Activated CD4-positive, alpha-beta T cell treated with anti-CD3 and anti-CD28 coated beads, Interleukin-10, Interleukin-2, amounts not matched to agents 100 ng/mL and 50 ng/mL, durations not matched to agents 16 hours and 8 hours (primary cell): ENCODE measurements around the gene UBASH3B.
A peak's percentile ranks its signal among the peaks of the same experiment; 100 is the strongest.
"Not testable (repeated sequence)": the region's sequence is repeated elsewhere in the genome, so short reads cannot be mapped to it uniquely, and the experiment has no call there.

Experiments used
- DNase-seq: peaks from one replicate; pipeline ENCODE4 v3.0.0-alpha.2; 2020

UBASH3B gene, protein sequence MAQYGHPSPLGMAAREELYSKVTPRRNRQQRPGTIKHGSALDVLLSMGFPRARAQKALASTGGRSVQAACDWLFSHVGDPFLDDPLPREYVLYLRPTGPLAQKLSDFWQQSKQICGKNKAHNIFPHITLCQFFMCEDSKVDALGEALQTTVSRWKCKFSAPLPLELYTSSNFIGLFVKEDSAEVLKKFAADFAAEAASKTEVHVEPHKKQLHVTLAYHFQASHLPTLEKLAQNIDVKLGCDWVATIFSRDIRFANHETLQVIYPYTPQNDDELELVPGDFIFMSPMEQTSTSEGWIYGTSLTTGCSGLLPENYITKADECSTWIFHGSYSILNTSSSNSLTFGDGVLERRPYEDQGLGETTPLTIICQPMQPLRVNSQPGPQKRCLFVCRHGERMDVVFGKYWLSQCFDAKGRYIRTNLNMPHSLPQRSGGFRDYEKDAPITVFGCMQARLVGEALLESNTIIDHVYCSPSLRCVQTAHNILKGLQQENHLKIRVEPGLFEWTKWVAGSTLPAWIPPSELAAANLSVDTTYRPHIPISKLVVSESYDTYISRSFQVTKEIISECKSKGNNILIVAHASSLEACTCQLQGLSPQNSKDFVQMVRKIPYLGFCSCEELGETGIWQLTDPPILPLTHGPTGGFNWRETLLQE

DNA sequence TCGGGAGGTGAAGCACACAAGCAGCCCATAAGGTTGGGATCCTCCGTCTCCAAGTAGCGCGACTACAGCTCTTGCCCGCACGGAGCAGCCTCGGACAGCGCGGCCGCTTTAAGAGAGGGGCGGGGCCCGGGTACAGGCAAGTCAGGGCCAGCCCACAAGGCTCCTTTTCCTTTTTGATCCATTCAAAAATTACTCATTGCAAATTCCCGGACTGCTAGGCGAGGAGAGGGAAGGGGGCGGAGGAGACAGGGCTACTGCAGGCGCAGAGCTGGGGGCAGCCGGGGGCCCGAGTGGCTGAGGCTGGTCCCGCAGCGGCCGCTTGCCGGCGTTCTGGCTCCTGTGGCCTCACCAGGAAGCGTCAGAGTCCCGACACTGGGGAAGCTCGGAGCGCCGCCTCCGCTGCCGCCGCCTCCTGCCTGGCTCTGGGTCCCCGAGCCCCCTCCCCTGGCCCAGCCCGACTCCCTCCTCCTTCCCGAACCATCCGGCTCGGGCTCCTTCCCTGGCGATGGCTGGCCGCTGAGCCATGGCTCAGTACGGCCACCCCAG is at the start of gene UBASH3B:
TSS of gene UBASH3B (plus strand) at position 196 of the 546 bp plus-strand sequence. CDS start at position 524, 328 bp downstream.
- DNase-seq = peak; percentile 77

DNA sequence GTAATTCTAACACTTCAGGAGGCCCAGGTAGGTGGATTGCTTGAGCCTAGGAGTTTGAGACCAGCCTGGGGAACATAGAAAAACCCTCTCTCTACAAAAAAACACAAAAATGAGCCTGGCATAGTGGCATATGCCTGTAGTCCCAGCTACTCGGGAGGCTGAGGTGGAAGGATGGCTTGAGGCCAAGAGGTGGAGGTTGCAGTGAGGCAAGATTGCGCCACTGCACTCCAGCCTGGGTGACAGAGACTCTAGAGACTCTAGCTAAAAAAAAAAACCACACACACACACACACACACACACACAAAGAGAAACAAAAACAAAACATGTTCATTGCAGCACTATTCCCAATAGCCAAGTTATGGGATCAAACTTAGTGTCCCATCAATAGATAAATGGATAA is 48.4 kb upstream of the UBASH3B start:
- not testable (repeated sequence) for DNase-seq

DNA sequence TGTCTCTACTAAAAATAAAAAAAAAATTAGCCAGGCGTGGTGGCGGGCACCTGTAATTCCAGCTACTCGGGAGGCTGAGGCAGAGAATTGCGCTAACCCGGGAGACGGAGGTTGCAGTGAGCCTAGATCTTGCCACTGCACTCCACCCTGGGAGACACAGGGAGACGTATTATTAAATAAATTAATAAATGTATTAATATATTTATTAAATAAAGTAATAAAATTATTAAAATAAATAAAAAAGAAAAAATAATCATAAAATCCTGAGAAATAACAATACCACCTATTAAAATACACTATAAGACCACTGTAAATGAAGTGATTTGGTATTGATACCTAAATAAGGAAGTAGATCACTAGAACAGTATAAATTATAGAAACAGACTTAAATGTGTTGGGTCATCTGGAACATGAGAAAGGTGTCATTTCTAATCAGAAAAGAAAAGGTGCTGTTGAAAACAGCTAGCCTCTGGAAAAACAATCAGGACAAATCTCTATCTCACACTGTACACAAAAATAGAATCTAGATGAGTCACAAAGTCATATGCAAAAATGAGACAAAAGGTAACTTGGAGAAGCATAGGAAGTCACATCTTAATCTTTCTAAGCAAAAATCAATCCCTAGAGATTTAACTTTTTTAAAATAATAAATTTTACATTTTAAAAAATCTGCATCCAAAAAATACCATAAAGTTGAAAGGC is 43.2 kb upstream of the UBASH3B start:
- no peak for DNase-seq

DNA sequence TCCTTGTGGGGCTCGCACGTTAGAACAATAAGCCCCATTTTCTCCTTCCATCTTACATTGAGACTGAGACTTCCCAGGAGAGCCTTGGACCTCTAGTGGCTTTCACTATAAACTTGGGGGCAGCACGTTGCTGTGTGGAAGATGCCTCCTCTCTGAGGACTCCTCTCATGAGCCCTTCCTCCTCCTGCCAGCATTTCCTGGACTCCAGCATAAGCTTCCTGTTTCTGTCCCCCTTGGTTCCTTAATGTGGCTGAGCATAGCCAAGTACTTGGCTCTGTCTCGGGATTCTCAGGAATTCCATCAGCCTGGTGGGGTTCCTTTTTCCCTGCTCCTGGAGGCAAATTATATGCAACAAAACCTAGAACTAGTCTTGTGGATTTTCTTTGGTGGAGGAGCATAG is 38.8 kb upstream of the UBASH3B start:
- no peak for DNase-seq

DNA sequence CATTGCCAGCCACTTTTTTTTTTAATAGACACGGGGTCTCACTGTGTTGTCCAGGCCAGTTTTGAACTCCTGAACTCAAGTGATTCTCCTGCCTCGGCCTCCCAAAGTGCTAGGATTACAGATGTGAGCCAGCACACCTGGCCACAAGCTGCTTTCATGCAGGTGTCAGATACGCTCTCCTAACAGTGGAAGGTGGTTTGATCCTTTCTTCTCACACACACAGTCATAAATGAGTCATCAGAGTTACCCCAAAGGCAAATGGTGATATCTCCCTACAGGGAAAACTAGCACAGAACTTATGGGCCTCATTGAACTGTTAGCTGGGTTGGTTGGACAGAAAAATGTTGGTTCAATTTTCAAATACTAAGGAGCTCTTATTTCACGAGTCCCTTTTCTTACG is 38.2 kb upstream of the UBASH3B start:
- no peak for DNase-seq

DNA sequence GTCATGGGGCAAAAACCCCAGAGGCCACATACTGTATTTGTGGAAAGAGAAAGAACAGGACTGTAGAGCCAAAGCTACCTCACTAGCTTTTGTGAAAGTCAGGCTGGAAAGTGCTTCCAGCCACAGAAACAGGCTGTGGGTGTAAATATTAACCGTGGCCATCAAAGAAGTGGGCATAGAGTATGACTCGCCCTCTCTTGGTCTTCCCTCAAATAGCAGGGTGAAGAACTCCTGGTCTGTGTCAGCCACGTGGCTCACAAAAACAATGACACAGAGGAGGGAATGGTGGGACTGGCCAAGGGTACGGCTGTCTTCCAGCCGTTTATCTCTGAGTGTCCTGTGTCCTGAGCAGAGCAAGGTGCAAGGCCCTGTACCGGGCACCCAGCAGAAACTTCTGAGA is 37.6 kb upstream of the UBASH3B start:
- no peak for DNase-seq

DNA sequence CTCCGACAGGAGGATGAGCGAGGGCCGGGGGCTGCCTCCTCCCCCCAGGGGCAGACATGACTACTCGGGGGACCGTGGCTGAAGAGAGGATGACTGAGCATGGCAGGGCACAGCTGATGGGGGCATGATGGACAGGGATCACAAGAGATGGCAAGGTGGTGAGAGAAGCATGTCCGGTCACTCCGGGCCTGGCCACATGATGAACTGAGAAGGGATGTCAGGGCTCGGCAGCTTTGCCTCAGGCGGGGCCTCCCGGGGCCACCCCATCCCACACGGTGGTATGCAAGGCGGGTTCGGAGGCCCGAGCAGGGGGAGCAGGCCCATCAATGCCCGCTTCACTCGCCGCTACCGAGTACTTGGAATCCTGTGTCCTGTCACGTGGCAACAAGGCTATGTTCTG is 36.6 kb upstream of the UBASH3B start:
- no peak for DNase-seq

DNA sequence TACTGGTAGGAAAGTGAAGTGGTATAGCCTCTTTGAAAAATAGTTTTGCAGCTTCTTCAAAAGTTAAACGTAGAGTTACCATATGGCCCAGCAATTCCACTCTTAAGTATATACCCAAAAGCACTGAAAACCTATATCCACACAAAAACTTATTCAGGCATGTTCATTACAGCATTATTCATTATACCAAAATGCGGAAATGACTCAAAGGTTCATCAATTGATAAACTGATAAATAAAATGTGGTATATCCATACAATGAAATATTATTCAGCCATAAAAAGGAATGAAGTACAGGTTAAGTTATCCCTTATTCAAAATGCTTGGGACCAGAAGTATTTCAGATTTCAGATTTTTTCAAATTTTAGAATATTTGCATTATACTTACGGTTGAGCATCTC is 35.8 kb upstream of the UBASH3B start:
- DNase-seq = no peak

DNA sequence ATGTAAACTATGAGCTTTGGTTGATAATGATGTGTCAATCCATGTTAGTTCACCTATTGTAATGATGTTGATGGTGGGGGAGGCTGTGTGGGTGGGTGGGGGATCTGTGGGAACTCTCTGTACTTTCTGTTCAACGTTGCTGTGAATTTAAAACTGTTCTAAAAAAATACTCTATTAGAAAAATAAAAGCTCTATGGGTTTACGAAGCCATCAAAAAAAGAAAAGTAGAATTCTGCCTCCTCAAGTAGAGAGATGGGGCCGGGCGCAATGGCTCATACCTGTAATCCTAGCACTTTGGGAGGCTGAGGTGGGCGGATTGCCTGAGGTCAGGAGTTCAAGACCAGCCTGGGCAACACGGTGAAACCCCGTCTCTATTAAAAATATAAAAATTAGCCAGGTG is 30.0 kb upstream of the UBASH3B start:
- DNase-seq = not testable (repeated sequence)

DNA sequence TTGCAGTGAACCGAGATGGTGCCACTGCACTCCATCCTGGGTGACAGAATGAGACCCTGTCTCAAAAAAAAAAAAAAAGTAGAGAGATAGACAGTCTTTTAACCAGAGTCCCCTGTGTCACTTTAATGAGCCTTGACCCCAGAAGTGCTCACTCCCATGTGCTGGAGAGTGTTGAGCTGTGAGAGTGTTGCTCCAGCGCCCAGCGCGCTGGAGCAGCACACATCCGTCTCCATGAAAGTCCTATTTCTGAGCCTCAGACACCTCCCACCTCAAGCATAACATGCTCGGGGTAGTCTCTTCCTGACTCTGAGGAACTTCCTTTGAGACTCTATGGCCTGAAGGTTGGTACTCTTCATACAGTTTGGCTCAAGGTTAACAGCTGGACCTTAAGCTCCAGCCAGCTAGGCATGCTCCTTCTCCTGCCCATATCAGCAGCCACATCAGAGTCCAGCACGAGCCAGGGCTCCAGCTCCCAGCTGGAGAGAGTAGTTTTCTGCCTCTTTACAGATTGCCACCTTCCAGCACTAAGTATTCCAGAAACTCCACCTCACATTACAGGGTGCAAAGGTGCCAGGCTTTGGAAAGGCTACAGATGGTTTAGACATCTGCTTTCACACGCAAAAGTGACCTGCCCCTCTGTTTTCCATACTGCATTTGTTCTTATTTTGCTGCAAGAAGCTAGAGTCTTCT is 29.4 kb upstream of the UBASH3B start:
- no peak for DNase-seq

DNA sequence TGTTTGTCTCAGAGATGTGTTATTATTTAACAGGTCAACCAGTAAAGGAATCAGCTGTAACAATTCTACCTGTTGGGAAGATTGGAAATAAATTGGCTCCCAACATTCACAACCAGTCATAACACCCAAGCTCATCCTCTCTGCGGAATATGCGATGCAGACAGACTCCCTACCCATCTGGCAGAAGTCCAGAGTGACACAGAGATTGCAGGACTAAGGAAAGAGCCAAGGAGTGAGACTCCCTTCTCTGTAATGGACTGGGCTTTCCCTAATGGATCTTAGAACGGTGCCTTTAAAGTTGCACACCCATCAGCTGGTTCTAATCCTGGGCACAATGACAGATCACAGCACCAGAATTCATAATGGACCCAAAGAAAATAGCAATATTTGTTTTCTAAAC is 27.8 kb upstream of the UBASH3B start:
- no peak for DNase-seq

DNA sequence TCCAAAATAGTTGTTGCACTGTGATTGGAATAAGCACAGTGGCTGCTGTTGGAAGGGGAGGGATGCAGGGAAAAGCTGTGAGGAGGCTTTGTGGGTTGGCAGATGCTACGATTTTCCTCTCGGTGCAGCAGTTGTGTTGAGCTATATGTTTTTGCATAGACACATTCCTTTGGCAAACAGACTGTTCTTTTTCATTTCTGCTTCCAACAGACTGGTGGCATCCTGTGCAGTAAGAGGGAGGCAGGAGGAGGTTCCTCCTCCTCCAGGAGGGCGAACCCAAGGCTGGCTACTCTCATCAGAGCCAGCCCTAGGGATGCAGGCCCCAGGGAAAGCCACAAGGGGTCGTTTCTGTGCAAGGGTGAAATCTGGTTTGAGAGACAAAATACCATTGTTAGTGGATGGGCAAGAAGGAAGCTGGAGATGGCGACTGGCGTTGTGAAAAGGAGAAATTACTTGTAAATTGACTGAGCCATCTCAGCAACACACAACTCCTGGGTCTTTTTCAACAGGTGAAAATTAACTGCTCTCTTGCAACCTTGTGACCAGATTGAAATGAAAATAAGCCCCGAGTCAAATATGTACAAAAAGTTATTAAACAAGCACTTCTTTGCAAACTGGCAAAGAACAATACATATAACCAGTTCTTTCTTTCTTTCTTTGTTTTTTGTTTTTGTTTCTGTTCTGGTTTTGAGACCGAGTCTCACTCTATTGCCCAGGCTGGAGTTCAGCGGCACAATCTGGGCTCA is 26.5 kb upstream of the UBASH3B start:
- peak; percentile 67 for DNase-seq

DNA sequence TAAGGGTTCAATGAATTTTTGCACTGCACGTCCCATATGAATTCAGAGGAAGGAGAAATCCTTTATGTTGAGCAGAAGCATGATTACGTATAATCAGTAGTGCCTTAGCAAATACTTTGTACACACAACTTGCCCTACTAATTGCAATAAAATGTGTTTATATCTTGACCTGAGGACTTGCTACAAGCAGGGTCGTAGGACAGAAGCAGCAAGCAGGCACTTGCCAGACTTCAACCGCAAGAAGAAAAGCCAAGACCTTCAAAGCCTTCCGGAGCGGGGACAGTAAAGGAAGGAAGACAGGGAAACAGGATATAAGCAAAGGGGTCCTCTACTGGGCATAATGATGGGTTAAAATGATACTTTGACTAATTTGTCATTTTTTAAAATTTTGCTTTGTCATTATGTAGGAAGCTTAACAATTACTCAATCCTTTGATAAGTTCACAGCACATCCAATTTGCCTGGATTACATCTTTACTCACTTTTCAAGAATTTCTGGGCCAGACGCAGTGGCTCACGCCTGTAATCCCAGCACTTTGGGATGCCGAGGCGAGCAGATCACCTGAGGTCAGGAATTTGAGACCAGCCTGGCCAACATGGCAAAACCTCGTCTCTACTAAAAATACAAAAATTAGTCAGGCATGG is 23.2 kb upstream of the UBASH3B start:
- DNase-seq = no peak

DNA sequence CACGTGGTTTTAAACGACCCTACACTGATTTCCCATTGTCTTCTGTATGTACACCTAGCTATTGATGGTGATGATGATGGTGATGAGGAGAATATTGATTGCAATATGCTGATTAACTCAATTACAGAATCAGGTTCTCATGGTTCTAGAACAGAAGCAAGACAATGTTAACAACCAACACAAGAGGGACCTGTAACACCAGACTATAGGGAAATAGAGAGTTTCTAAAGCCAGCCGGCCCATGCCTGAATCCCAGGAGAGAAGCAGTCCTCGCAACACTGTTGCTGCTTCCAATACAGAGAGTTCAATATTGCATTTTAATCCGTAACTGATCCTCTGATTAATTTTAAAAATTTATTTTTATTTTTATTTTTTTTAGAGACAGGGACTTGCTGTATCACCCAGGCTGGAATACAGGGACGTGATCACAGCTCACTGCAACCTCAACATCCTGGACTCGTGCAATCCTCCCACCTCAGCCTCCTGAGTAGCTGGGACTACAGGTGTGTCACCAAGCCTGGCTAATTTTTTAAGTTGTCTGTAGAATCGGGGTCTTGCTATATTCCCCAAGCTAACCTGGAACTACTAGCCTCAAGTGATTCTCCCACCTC is 22.2 kb upstream of the UBASH3B start:
- DNase-seq = peak; percentile 12

DNA sequence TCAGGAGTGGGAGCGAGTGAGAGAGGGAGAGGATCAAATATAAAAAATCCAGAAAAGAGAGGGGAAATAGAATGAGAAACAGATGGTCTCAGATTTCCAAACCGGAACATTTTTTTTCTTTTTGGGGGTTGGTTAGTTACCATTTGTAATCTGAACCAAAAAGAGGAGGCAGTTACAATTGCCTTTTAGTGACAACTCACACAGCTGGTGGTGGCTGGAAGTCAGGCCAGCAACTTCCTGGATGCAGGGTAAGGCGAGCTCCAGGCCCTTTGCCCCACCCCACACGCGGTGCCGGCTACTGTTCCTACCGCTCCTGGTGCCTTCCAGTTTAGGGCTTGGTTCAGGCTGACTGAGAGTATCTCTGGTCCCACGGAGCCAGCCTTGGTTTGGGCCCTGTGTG is 21.0 kb upstream of the UBASH3B start:
- DNase-seq = no peak

DNA sequence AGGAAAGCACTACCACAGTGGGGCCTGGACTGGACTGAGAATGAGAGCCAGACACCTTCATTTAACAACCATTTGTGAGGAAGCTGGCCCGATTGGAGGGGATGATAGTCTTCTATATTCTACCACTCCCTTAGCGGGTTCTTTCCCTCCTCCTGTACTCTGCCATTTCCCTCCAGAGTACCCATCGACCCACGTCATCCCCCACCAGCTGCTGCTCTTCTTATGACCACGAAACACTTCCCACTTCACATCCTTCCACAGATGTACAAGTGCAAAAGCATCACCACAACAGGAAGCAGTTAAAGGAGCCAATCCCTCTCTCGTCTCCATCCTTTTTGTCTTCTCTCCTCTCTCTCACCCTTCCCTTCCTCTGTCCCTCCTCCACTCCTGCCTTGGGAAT is 18.0 kb upstream of the UBASH3B start:
- DNase-seq = peak; percentile 12

DNA sequence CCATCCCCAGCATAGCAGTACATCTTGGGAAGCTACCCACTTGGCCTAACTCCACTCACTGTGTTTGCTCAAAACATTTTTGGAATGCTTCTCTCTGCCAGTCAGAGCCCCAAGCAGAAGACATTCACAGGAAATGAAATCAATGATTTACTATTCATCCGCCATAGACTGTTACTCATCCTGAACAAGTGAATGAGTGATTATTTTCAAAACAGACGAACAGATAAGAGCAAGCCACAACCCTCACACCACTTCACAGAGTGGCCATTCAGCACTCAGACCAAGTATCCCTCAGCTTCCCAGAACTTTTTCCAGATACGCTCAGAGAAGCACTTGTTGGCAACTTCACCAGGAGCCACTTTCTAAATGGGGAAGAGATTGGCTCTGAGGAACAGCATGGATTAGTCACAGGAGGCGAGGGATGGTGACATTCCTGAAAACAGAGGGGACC is 13.0 kb upstream of the UBASH3B start:
- no peak for DNase-seq

DNA sequence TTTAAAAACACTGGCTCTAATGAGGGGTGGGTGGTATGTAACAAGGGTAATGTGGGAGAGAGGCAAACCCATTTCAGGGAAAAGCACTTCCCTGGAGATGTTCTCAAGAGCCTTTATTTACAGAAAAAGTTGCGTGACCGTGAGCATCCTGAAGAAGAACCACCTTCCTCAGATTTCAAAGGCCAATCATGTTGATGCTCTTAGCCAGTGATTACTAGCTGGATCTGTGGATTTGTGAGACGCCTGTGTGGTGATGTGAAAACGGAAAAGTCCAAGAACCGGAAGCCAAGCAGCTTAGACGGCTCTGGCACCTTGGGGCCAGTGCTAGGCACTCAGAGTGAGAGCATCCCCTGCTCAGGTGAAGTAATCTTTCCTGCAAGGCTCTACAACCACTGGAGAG is 12.6 kb upstream of the UBASH3B start:
- DNase-seq = no peak

DNA sequence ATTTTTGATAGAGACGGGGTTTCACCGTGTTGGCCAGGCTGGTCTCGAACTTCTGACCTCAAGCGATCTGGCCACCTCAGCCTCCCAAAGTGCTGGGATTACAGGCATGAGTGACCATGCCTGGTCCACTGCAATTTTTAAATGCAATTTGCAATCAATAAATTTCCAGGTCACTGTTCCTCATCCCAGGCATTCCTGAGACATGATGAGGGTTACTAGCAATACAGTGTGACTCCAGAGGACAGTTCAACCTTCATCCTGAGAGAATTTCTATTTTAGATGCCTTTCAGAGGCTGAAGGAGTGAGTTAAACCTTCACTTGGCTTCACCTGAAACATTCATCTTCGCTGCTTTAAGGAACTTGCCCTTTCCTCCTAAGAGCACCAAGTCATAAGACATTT is 9.7 kb upstream of the UBASH3B start:
- DNase-seq = no peak

DNA sequence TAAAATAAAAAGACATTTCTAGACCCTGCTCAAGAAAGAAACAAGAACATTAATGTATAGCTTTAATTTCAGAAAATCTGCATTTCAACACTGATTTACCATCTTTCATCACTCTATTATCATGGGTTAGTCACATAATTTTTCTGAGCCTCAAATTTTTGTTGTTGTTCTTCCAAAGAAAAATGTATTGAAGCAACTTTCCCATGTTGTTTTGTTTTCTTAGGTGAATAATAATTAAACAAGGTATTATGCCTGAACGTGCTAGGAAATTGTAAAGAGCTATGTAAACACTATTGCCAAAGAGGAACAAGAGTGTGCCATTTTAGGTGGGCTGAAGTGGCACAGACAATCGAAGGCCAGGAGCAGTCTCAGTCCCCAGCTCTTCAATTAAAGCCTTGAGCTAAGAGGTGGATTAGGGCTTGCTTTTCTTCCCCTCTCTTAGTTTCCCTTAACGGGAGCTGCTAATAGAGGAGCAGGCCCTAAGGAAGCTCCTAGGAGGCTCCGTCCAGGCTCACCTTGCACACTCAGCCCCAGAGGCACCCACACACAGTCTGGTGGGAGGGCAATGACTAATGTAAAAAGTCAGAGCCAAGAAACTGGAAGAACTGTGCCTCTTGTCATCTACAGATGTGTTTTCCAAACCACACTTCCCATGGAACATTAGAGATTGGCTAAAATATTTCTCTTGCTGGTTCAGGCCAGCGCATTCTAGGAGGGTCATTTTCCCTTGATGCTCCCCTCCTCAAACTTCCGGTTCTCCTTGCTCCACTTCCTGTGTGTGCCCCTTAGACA is 8.8 kb upstream of the UBASH3B start:
- no peak for DNase-seq
